Fibroblast of peridontal ligament (primary cell): ENCODE results near the gene HCRTR1.
A peak's percentile ranks its signal among the peaks of the same experiment; 100 is the strongest.

Experiments used
- DNase-seq: peaks from one replicate; pipeline ENCODE4 v3.0.0-alpha.2; 2010; ENCODE audit errors: extremely low read depth

HCRTR1 gene

DNA sequence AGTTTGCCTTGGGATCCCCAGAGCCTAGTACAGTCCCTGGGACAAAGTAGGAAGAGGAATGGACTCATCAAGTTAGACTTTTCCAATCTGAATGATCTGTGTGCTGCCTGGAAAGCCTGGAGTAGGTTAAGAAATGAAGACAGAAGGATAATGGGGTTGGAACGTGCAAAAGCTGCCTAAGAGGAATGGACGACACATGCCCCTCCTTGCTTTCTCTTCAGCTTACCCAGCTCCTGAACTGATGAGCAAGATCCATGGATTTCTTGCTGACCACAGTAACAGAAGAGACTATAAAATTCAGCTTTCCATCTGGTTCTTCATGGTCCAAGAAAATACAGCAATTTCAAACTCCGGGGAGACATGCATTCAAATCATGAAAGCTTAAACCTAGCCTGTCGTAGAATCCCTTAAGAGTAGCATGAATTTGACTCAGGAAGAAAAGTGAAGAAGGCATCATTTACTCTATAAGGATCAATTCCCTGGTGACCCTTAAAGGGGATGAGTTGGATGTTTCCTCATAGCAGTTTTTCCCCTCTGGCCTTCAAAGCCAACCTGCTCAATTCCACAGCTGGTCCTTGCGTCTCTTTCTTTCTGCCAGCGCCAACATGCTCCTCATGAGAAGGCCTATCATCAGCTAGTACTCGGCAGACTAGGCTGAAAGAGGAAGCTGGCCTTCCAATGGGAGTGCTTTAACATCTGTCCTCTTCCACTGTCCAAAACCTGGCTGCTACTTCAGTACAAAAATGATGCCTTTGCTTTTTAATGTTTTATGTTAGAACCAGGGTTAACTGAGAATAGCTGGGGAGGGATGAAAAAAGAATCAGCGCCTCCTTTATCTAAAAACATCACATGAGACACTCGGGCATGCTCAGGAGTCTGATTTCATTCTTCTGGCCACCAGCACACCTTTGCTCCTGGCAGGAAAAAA, 32.9 kb downstream of the HCRTR1 start:
- DNase-seq = no peak

DNA sequence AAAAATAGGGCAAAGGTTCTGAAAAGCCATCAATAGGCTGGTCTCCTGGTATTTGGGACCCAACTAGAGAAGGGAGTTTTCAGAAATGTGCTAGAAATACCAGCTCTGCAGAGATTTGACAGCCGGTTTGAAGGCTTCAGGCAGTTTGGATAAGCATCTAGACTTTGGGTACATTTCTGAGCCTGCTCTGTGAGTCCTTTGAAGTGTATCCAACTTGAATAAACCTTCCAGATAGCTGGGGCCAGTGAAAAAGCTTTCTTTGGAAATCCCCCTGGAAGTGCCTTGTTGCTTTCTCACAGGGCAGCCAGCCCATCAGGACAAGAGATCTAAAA, 33.6 kb downstream of the HCRTR1 start:
- no peak for DNase-seq

GRCh38 chr1:31651766-31652165, 34.3 kb downstream of the HCRTR1 start:
- no peak for DNase-seq

DNA sequence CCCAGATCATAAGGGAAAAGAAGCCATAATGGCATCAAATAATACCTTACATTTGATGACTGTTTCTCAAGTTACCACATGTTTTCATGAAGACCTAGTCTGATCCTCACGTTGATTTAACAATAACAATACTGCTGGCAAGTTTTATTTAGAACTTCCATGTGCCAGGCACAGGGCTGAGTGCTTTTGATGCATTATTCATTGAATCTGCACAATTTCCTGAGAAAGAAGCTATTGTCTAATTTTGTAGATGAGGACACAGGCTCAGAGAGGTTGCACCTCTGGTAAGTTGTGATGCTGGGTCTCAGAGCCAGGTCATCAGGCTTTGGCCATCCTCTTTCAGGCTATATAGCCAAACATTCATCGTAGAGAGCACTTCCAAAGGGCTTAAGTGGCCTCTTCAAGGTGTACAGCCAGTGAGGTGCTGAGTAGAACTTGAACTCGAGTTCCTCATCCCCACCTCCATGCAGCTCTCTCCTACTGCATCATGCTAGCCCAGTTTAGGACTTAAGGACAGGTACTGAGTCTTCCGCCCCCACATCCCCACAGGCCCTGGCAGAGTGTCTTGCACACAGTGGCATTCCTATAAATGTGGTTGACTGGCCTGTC, 35.5 kb downstream of the HCRTR1 start:
- no peak for DNase-seq

DNA sequence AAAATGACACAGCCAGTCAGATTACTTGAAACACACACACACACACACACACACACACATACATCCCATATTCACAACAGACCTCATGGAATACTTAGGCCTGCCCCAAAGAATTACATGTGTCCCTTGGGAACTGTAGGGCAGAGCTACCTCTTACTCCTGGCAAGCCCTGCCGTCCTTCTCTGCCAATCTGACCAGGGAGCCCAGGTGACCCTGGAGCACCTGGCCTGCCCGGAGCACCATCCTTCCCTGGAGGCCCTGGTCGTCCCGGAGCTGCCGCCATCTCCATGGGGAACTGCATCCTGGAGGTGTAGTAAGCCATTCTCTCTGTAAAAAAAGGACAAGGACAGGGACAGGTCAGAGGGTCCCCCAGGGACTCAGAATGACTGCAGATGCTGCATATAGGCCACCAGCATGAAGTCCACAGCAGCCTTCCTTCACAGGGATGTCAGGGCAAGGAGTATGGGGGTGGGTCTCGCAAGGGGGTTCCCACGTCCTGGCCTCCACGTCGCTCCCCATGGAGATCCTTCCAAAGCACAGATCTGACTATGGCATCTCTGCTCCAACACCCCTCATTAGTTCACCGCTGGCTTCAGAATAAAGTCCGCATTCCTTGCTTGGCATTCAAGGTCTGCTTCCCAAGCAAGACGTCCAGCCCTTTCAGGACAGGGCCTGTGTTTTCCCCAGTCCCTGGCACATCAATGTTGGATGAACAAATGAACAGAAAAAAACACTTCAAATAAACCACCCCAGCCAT, 36.4 kb downstream of the HCRTR1 start:
- DNase-seq = no peak

GRCh38 chr1:31654474-31654776, 36.9 kb downstream of the HCRTR1 start:
- DNase-seq = no peak

DNA sequence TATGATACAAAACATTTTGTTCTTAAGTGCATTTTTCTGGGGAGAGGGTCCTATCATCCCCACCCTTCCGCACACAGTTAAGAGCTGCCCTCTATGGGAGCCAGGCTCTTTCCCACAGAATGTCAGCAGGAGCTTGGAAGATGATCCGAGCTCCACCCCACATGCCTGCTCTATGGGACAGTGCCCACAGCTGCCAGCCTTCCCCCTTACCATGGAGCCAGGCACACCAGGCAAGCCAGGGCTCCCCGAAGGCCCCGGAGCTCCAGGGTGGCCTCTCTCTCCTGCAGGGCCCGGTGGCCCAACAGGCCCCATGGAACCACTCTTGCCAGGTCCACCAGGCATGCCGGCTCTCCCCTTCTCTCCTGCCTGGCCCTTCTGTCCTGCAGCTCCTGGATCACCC, 37.6 kb downstream of the HCRTR1 start:
- DNase-seq = no peak

GRCh38 chr1:31655756-31656155, 38.3 kb downstream of the HCRTR1 start:
- DNase-seq = no peak

- no peak for DNase-seq
These were observed 39.7 kb downstream of the HCRTR1 start for GRCh38 chr1:31657020-31657804.

DNA sequence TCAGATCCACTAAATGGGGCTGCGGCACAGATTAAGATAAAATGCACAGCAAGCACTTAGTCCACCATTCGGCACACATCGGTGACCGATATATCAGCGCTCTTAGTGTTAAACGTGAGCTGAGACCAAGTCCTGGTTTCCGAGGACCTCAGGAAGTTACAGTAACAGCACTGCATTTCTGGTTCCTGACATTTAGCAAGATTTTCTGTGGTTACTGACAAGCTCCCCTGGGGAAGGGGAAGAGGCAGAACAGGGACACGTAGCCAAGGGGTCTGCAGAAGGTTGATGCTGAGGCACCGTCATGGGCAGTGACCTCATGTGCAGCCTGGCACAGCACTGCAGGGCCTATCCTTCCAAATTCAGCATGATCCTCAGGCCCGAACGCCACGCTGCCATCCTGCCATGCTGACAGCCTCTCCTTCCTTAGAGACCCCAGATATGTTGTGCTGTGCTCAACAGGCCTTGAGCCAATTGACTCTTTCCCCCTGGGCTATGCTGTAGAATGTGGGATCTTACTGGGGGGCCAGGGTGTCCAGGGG, 40.6 kb downstream of the HCRTR1 start:
- no peak for DNase-seq

DNA sequence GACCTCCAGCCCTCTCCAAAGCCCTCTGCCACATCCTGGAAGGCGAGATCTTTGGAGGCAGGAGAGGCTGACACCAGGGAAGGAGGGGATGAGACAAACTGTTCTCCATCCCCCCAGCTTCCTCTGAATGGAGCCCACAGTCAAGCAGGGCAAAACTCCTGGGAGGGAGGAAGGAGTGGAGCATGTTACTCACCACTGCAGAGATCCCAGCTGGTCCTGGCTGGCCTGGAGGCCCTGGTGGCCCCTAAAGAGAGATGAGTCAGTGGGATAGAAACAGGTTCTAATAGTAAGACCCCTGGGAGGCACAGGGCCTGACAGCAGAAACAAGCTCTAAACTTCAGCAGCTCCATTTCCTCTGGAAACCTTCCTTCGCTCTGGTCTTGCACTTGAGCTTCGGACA, 41.2 kb downstream of the HCRTR1 start:
- peak; percentile 30 for DNase-seq

DNA sequence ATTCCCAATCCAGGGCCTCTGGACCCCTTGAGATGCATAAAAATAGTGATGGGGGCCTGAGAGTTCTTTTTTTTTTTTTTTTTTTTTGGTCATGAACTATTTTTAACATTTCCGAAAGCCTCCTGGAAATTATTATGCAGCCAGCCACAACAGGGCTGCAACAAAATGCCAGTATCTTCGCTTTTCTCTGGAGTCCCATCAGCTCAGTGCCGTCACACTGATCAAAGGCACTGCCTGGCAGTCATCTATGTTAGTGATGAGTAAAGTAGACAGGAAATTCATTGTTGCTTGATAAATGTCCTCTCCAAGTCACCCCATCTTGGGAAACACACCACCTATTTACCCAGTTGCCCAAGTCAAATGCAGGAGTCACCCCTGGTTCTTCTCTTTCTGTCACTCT, 42.4 kb downstream of the HCRTR1 start:
- no peak for DNase-seq

DNA sequence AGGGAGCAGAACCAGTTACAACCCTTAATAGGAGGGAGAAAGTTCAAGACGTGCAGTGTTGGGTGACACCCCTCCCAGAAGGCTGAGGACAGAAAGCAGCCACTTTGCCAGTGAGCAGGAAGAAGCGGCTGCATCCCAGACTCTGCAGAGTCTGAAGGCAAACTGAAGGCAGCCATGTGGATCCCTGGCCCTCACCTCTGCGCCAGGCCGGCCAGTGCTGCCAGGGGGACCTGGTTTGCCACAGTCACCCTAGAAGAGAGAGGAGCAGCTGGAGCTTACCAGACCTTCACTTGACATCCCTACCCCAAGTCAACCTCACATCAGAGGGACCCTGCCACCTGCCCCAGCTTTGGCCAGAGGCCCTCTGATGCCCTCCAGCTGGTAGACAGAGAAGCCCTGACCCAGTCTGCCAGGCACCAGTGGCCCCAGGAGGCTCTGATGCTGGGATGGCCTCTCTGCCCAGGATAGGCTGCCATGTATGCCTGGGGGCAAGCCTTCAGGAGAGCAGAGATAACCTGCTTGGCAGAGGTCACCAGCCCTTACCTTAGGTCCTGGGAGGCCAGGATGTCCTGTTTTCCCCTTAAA, 43.5 kb downstream of the HCRTR1 start:
- no peak for DNase-seq

- no peak for DNase-seq
These were observed 44.4 kb downstream of the HCRTR1 start for GRCh38 chr1:31661856-31662255.

GRCh38 chr1:31662463-31662862, 45.0 kb downstream of the HCRTR1 start:
- DNase-seq = no peak

DNA sequence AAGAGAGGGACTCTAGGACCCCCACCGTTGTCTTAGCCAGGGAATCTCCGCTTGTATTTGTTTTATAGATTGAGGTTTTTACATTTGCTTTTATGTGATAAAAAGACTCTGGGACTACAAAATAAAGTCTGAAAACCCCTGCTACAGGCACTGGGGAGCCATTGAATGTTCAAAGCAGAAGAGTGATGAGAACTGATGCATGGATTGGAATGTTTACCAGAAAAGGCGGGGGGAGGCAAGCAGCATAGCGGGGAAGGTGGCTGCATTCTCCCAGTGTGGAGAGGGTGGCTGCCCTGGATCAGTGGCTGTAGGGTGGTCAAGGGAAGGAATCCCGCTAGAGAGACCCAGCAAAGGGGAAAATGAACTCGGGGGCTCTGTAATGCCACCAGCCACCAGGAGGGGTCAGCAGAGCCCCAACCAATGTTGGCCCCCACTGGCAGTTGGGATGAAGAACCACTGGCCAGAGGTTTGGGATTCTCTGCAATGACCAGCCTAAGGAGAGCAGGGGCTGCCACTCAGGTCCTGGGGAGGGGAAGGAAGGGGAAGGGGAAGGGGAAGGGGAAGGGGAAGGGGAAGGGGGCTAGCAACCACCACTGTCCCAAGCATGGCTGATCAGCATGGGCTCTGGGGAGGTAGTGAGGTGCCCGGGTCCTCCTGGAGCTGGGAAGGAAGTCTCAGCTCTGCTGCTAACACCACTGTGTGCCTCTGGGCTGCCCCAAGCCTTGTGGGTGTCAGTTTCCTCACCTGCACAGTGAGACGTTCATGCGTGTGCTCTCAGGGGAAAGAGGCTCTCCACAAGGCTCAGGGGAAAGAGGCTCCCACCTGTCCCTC, 46.3 kb downstream of the HCRTR1 start:
- peak; percentile 36 for DNase-seq

DNA sequence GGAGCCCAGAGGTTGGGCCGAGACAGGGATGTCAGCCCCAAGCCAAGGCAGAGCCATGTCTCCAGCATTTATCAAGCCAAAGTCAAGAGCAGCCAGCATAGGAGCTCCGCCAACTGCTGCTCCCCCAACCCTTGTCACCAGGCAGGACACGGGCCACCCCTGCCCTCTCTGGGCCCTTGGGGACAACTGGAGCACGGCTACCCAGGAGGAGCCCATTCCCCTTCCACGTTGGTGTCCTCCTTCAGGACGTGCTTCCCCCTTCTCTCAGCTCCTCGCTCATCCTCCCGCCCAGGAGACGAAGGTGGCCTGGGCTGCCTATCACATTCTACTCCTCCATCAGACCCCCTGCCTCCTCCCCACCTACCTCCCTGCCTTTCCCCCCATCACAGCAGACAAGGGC, 47.0 kb downstream of the HCRTR1 start:
- no peak for DNase-seq

DNA sequence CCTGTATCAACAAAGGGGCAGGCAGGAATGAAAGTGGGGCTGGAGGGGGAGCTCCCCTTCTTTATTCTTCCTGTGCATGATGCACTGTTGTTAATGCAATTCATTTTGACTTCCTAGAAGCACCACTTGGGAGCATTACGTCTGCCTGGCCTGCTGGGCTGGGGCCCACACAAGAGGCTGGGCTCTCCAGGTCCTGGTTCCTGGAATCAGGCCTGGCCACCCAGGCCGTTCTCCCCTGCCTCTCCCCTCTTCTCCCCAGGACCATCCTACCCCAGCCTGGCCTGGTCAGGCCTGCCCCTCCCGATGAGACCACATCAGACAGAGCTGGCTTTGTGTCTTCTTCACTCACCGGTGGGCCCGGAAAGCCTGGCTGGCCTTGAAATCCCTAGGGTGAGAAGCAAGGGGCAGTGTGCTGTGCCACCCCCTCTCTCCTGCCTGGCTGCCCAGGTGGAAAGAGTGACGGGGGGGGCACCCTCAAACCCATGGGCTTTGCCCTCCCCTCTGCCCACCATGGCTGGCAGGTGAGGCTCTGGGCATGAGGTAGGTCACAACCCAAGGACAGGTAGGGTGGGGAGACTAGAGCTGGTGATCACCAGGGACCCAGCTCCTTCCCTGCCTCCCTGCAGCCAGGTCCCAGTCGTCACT, 47.9 kb downstream of the HCRTR1 start:
- DNase-seq = no peak

GRCh38 chr1:31666263-31666963, 48.9 kb downstream of the HCRTR1 start:
- peak; percentile 37 for DNase-seq
